ENCODE measurements around the gene C1QTNF1.

C1QTNF1 gene

DNA sequence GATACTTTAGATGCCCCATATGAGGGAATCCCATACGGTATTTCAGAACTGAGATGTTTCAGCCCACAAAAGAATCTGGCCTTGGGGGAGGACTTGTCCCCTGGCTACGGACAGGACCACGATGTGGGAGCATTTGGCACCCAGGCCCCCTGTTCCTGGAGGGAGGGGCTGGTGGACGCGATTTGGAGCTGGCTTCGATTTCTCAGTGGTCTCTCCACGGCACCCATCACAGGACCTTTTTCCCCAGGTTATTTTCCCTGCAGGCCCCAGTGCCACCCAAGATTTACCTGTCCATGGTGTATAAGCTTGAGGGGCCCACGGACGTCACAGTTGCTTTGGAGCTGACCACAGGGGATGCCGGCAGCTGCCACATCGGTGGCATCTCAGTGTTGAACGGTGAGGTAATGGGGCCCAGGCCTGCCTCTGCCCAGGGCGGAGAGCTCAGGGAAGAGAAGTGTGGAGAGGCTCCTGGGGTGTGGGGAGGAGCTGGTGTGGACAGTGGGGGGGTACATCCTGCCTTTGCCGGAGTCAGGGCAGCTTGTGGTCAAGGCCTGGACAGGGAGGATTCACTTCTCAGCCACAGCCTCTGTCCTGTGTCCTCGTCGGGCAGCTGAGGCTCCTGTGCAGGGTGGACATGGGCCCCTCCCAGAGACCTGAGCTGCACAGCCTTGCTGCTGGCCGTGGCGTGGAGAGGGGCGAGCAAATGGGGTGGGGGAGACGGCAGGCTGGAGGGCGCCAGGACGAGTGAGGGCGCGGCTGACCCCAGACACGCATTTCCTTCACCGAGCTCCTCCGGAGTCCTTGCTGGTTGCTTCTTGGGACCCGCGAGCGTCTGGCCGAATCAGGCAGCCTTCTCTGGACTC lies 60.6 kb downstream of the C1QTNF1 start:
- Histone ChIP-seq H3F3A (ENCODE audit: insufficient read depth, low read length) (no peaks in the 10 kb centered on the region), H4K20me1 (ENCODE audit: insufficient read depth, low read length) (no peaks in the 10 kb centered on the region), H3K4me2 (ENCODE audit: low read depth, low read length) (no peak overlapping the region), H3K4me3 (ENCODE audit: low read length) (no peak overlapping the region), H3K79me2 (ENCODE audit: low read length) (no peaks in the 10 kb centered on the region), H3K9me2 (replicated peaks; ENCODE audit: insufficient read depth, low read length) (no peaks in the 10 kb centered on the region), H3K27me3 (replicated peaks; ENCODE audit: insufficient read depth, low read length) (peaks cover 11% of the 10 kb centered on the region), H3K9me3 (replicated peaks; ENCODE audit: insufficient read depth, low read length) (no peaks in the 10 kb centered on the region), H3K4me1 (ENCODE audit: low read length) (no peaks in the 10 kb centered on the region), H3K27ac (ENCODE audit: low read length) (no peak overlapping the region), H3K36me3 (replicated peaks; ENCODE audit: insufficient read depth, low read length) (no peaks in the 10 kb centered on the region), H3K9ac (ENCODE audit: low read length) (no peak overlapping the region), H2AFZ (ENCODE audit: low read length) (no peak overlapping the region)
- no peak for DNase-seq
- TF ChIP-seq EZH2 (optimal IDR thresholded peaks at IDR 0.05; ENCODE audit: low read depth, low read length) (no peak), EZH2phosphoT487 (IDR thresholded peaks at IDR 0.05; ENCODE audit: low read length) (no peak)
- TF ChIP-seq, protein P1, sequence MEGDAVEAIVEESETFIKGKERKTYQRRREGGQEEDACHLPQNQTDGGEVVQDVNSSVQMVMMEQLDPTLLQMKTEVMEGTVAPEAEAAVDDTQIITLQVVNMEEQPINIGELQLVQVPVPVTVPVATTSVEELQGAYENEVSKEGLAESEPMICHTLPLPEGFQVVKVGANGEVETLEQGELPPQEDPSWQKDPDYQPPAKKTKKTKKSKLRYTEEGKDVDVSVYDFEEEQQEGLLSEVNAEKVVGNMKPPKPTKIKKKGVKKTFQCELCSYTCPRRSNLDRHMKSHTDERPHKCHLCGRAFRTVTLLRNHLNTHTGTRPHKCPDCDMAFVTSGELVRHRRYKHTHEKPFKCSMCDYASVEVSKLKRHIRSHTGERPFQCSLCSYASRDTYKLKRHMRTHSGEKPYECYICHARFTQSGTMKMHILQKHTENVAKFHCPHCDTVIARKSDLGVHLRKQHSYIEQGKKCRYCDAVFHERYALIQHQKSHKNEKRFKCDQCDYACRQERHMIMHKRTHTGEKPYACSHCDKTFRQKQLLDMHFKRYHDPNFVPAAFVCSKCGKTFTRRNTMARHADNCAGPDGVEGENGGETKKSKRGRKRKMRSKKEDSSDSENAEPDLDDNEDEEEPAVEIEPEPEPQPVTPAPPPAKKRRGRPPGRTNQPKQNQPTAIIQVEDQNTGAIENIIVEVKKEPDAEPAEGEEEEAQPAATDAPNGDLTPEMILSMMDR (IDR thresholded peaks at IDR 0.05; ENCODE audit: low read length), result no peak

DNA sequence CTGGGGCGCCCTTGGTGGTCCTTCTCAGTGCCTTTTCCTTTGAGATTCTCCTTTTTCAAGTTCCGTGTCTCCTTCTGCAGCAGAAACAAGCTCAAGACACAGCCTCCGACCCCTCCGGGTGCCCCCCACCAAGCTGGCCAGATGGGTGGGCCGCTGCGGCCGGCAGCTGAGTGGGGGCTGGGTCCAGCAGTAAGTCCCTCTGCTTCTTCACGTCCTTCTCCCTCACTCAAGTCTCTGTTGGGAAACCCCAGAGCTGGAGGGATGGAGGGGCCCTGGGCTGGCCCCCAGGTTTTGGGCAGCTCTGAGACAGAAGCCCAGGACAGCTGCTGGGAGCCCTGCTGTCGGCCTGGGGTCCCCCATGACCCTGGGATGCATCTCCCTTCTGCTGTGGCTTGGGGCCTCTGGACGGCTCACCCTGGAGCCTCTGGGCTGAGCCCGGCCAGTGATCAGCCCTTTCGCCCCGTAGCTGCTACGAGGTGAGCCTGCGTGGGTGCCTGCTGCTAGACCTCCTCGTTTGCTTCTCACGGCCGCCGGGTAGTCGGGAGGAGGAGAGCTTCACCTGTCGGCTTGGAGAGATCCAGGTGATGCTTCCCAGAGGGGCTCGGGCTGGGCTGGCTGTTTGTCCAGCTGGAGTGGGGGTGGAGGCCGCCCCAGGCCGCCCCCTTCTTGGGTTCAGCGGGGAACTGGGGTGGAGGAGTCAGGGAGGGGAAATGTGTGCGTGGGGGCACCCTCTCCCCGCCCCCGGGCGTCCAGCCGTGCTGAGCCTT lies 61.4 kb downstream of the C1QTNF1 start:
- H3F3A ChIP-seq (ENCODE audit: insufficient read depth, low read length), result no peaks in the 10 kb centered on the region
- no peaks in the 10 kb centered on the region for H3K9me2 ChIP-seq (replicated peaks; ENCODE audit: insufficient read depth, low read length)
- H3K27me3 ChIP-seq (replicated peaks; ENCODE audit: insufficient read depth, low read length), result peaks cover 17% of the 10 kb centered on the region
- no peak overlapping the region for H3K27ac ChIP-seq (ENCODE audit: low read length)
- H3K9me3 ChIP-seq (replicated peaks; ENCODE audit: insufficient read depth, low read length), result no peaks in the 10 kb centered on the region
- no peak overlapping the region for H3K4me2 ChIP-seq (ENCODE audit: low read depth, low read length)
- no peaks in the 10 kb centered on the region for H3K79me2 ChIP-seq (ENCODE audit: low read length)
- DNase-seq, result no peak
- H2AFZ ChIP-seq (ENCODE audit: low read length), result no peak overlapping the region
- no peak overlapping the region for H3K4me3 ChIP-seq (ENCODE audit: low read length)
- H3K9ac ChIP-seq (ENCODE audit: low read length), result no peak overlapping the region
- TF ChIP-seq EZH2 (optimal IDR thresholded peaks at IDR 0.05; ENCODE audit: low read depth, low read length) (no peak), EZH2phosphoT487 (IDR thresholded peaks at IDR 0.05; ENCODE audit: low read length) (no peak)
- TF ChIP-seq, protein P1 (IDR thresholded peaks at IDR 0.05; ENCODE audit: low read length), result no peak
- H3K4me1 ChIP-seq (ENCODE audit: low read length), result peaks cover under 1% of the 10 kb centered on the region; the same call in 1 of the 2 replicates
- no peaks in the 10 kb centered on the region for H4K20me1 ChIP-seq (ENCODE audit: insufficient read depth, low read length)
- no peaks in the 10 kb centered on the region for H3K36me3 ChIP-seq (replicated peaks; ENCODE audit: insufficient read depth, low read length)

DNA sequence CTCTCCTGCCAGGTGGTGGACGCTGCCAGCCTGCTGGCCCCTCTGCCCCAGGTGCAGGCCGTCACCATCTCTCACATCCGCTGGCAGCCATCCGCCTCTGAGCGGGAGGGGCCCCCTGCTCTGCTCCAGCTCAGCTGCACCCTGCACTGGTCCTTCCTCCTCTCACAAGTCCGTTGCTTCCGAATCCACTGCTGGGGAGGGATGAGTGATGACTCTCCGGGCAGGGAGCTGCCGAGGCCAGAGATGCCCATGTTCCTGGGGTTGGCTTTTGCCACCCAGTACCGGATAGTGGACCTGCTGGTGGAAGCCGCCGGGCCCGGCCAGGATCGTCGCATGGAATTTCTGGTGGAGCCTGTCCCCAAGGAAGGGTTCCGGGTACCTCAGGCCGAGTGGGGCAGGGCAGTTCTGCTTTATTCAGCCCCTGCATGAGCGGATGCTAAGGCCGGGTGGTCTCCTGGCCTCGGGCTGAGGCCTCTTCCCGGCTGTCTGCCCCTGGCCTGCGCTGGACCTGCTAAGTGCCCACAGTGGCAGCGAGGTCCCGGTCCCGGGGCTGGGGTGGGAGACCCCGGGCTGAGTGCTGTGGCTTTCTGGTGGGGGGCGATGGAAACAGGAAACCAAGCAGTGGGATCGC lies 62.1 kb downstream of the C1QTNF1 start:
- no peaks in the 10 kb centered on the region for H3K9me3 ChIP-seq (replicated peaks; ENCODE audit: insufficient read depth, low read length)
- no peak overlapping the region for H3K27ac ChIP-seq (ENCODE audit: low read length)
- peaks cover 7% of the 10 kb centered on the region; the same call in 1 of the 2 replicates for H3K4me1 ChIP-seq (ENCODE audit: low read length)
- H3K4me2 ChIP-seq (ENCODE audit: low read depth, low read length), result no peak overlapping the region
- DNase-seq, result no peak
- H3K27me3 ChIP-seq (replicated peaks; ENCODE audit: insufficient read depth, low read length), result peaks cover 17% of the 10 kb centered on the region
- no peak overlapping the region for H3K9ac ChIP-seq (ENCODE audit: low read length)
- H3K9me2 ChIP-seq (replicated peaks; ENCODE audit: insufficient read depth, low read length), result no peaks in the 10 kb centered on the region
- no peaks in the 10 kb centered on the region for H3K79me2 ChIP-seq (ENCODE audit: low read length)
- TF ChIP-seq, protein P1 (IDR thresholded peaks at IDR 0.05; ENCODE audit: low read length), result no peak
- no peak for TF ChIP-seq EZH2 (optimal IDR thresholded peaks at IDR 0.05; ENCODE audit: low read depth, low read length)
- no peak for TF ChIP-seq EZH2phosphoT487 (IDR thresholded peaks at IDR 0.05; ENCODE audit: low read length)
- H3K4me3 ChIP-seq (ENCODE audit: low read length), result no peak overlapping the region
- H3K36me3 ChIP-seq (replicated peaks; ENCODE audit: insufficient read depth, low read length), result no peaks in the 10 kb centered on the region
- H4K20me1 ChIP-seq (ENCODE audit: insufficient read depth, low read length), result no peaks in the 10 kb centered on the region
- H2AFZ ChIP-seq (ENCODE audit: low read length), result no peak overlapping the region
- H3F3A ChIP-seq (ENCODE audit: insufficient read depth, low read length), result no peaks in the 10 kb centered on the region
